Tibial nerve (tissue), 4 donors: Measurements from ENCODE around the gene NEURL3.

Source experiments
- CTCF ChIP-seq, 5 experiments: fragments of 200-600 bp in 3 of 5; fragments of 450-650 bp in 2 of 5; sonication (generic) in 3 of 5; IDR thresholded peaks; one replicate each; pipeline ENCODE4 v1.5.1; 2016 to 2019; ENCODE audit warnings: antibody characterized with exemption in 5 of 5, mild to moderate bottlenecking in 3 of 5, moderate library complexity in 2 of 5
- EP300 ChIP-seq, 2 donors: sonication (generic); formaldehyde crosslinking; IDR thresholded peaks; one replicate each; pipeline ENCODE4 v1.6.1; 2017; ENCODE audit warnings: antibody characterized with exemption in 2 of 2, mild to moderate bottlenecking in 1 of 2
- POLR2A ChIP-seq, 2 donors: fragments of 450-650 bp; IDR thresholded peaks; one replicate each; pipeline ENCODE4 v1.6.1; 2017; ENCODE audit warnings: antibody characterized with exemption in 2 of 2, mild to moderate bottlenecking in 2 of 2, moderate library complexity in 2 of 2

DNA sequence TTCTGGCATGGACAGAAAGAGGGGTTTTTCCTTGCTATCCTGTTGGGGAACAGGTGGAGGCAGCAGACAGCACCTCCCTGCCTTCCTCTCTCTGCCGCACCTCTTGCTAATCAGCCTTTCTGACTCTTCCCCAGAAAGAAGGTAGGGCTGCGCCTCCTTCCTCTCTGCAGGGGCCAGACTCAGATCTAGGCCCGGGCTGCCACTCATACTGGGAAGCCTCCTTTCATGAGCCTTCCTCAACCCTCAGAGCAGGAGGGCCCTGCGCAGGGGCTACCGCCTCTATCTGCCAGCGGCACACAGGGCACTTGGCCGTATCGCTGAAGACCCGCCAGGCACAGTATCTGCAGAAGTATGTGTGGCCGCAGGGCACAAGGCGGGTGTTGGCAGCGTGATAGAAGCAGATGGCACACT is 7.1 kb downstream of the NEURL3 start:
- TF ChIP-seq CTCF (IDR thresholded peaks at IDR 0.05) = no peak
- TF ChIP-seq EP300 (IDR thresholded peaks at IDR 0.05) = no peak
- no peak for TF ChIP-seq POLR2A (IDR thresholded peaks at IDR 0.05)
